ENCODE results near the gene MTMR12. TPM values are rescaled to one million over a fixed set of nuclear protein-coding genes. Genes with fewer than 3 reads are reported as not detected.

The MTMR12 gene
- polyA plus RNA-seq, 1 donor (not counting 4 experiments of a cell fraction or from before 2014, with no cell fraction given): 17.1 TPM

DNA sequence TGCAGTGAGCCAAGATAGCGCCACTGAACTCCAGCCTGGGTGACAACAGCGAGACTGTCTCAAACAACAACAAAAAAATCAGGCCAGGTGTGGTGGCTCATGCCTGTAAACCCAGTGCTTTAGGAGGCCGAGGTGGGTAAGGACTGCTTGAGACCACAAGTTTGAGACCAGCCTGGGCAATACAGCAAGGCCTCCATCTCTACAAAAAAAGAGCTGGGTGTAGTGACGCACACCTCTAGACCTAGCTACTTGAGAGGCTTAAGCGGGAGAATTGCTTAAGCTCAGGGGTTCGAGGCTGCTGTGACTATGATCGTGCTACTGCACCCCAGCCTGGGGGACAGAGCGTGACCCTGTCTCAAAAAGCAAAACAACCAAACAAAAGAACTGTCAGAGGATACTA is 39.9 kb upstream of the MTMR12 start:
- TF ChIP-seq EZH2 (IDR thresholded peaks at IDR 0.05; ENCODE audit: low read length): no peak
- TF ChIP-seq, protein P1, sequence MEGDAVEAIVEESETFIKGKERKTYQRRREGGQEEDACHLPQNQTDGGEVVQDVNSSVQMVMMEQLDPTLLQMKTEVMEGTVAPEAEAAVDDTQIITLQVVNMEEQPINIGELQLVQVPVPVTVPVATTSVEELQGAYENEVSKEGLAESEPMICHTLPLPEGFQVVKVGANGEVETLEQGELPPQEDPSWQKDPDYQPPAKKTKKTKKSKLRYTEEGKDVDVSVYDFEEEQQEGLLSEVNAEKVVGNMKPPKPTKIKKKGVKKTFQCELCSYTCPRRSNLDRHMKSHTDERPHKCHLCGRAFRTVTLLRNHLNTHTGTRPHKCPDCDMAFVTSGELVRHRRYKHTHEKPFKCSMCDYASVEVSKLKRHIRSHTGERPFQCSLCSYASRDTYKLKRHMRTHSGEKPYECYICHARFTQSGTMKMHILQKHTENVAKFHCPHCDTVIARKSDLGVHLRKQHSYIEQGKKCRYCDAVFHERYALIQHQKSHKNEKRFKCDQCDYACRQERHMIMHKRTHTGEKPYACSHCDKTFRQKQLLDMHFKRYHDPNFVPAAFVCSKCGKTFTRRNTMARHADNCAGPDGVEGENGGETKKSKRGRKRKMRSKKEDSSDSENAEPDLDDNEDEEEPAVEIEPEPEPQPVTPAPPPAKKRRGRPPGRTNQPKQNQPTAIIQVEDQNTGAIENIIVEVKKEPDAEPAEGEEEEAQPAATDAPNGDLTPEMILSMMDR (optimal IDR thresholded peaks at IDR 0.05 in 1 of 3, IDR thresholded peaks at IDR 0.05 in 1 of 3, conservative IDR thresholded peaks at IDR 0.05 in 1 of 3; ENCODE audit: extremely low read depth in 1 of 3, insufficient read depth in 2 of 3, low read length in 3 of 3): no peak
- H3K9me1 ChIP-seq (ENCODE audit: control insufficient read depth, extremely low read depth, insufficient read depth, low read length): no peaks in the 10 kb centered on the region
- no peaks in the 10 kb centered on the region for H4K20me1 ChIP-seq (ENCODE audit: control insufficient read depth, extremely low read depth, insufficient read depth, low read length)
- no peak overlapping the region for H2AFZ ChIP-seq (ENCODE audit: control insufficient read depth, low read length)
- no peak overlapping the region for H3K9ac ChIP-seq (ENCODE audit: control insufficient read depth, extremely low read depth, insufficient read depth, low read length)
- no peaks in the 10 kb centered on the region for H3K9me3 ChIP-seq (ENCODE audit: control insufficient read depth, low read depth, low read length)
- no peak overlapping the region for H3K4me3 ChIP-seq (ENCODE audit: control insufficient read depth in 2 of 3, extremely low read depth in 1 of 3, insufficient read depth in 2 of 3, low read depth in 1 of 3, low read length in 3 of 3)
- no peak overlapping the region for H3K27ac ChIP-seq (ENCODE audit: control insufficient read depth, insufficient read depth, low read length)
- DNase-seq (ENCODE audit: low read depth, low spot score): no peak
- peaks cover 3 to 9% of the 10 kb centered on the region in 2 experiments for H3K36me3 ChIP-seq (ENCODE audit: control insufficient read depth in 2 of 2, extremely low read depth in 1 of 2, insufficient read depth in 2 of 2, low read length in 2 of 2)
- dilution Hi-C loops (cut with MboI; ENCODE audit: extremely low pct_ligation_motif_present, low sequenced_read_pairs): no loop called here
- no peaks in the 10 kb centered on the region for H3K79me2 ChIP-seq (ENCODE audit: control insufficient read depth, insufficient read depth, low read length)
- H3K4me1 ChIP-seq (ENCODE audit: control insufficient read depth, extremely low read depth, insufficient read depth, low read length): no peaks in the 10 kb centered on the region
- H3K27me3 ChIP-seq (ENCODE audit: control insufficient read depth, extremely low read depth, insufficient read depth, low read length): no peaks in the 10 kb centered on the region
- no peak overlapping the region for H3K4me2 ChIP-seq (ENCODE audit: control insufficient read depth, extremely low read depth, insufficient read depth, low read depth, low read length)
- no peak for FAIRE-seq

DNA sequence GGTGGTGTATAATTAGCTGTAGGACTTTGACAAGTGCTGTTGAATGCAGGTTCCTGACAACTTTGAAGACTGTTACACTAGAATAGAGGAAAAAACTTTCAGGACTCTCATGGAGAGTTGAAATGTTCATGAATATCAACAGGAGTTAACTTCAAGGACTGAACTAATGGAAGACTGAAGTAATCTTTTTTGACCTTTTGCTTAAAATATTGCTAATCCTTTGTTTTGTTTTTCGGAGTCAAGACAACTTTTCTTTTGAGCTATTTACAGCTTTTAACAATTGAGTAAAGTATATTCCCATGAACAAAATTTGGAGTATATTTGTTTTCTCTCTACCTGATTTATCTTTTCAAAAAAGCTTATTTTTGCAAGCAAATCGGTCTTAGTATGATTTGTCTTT is 34.1 kb upstream of the MTMR12 start:
- Histone ChIP-seq H3K9me1 (ENCODE audit: control insufficient read depth, extremely low read depth, insufficient read depth, low read length) (no peaks in the 10 kb centered on the region), H3K27me3 (ENCODE audit: control insufficient read depth, extremely low read depth, insufficient read depth, low read length) (no peaks in the 10 kb centered on the region), H3K9ac (ENCODE audit: control insufficient read depth, extremely low read depth, insufficient read depth, low read length) (no peak overlapping the region), H3K27ac (ENCODE audit: control insufficient read depth, insufficient read depth, low read length) (no peak overlapping the region), H2AFZ (ENCODE audit: control insufficient read depth, low read length) (no peak overlapping the region), H3K36me3 (ENCODE audit: control insufficient read depth in 2 of 2, extremely low read depth in 1 of 2, insufficient read depth in 2 of 2, low read length in 2 of 2) (no peaks in the 10 kb centered on the region), H3K79me2 (ENCODE audit: control insufficient read depth, insufficient read depth, low read length) (no peaks in the 10 kb centered on the region), H3K4me3 (ENCODE audit: control insufficient read depth in 2 of 3, extremely low read depth in 1 of 3, insufficient read depth in 2 of 3, low read depth in 1 of 3, low read length in 3 of 3) (no peak overlapping the region), H3K9me3 (ENCODE audit: control insufficient read depth, low read depth, low read length) (no peaks in the 10 kb centered on the region), H3K4me1 (ENCODE audit: control insufficient read depth, extremely low read depth, insufficient read depth, low read length) (no peaks in the 10 kb centered on the region), H3K4me2 (ENCODE audit: control insufficient read depth, extremely low read depth, insufficient read depth, low read depth, low read length) (no peak overlapping the region), H4K20me1 (ENCODE audit: control insufficient read depth, extremely low read depth, insufficient read depth, low read length) (no peaks in the 10 kb centered on the region)
- no peak for FAIRE-seq
- no peak for TF ChIP-seq EZH2 (IDR thresholded peaks at IDR 0.05; ENCODE audit: low read length)
- TF ChIP-seq, protein P1 (optimal IDR thresholded peaks at IDR 0.05 in 1 of 3, IDR thresholded peaks at IDR 0.05 in 1 of 3, conservative IDR thresholded peaks at IDR 0.05 in 1 of 3; ENCODE audit: extremely low read depth in 1 of 3, insufficient read depth in 2 of 3, low read length in 3 of 3): no peak
- dilution Hi-C loops (cut with MboI; ENCODE audit: extremely low pct_ligation_motif_present, low sequenced_read_pairs): no loop called here
- DNase-seq (ENCODE audit: low read depth, low spot score): no peak
